Neural crest cell (in vitro differentiated cells): Measurements from ENCODE around the gene ASAP2. TPM values are rescaled to one million over a fixed set of nuclear protein-coding genes. Genes with fewer than 3 reads are reported as not detected.

Experiments
- DNase-seq: peaks from one replicate; pipeline ENCODE4 v3.0.0; 2021; ENCODE audit warnings: low read depth, mixed read lengths, low spot score
- H3K27ac Mint-ChIP-seq: one replicate; pipeline ENCODE4 v1.8.0; 2021; ENCODE audit warnings: mild to moderate bottlenecking, mixed read lengths; ENCODE audit not compliant: unreplicated experiment
- H3K27me3 Mint-ChIP-seq: 2 replicates; pipeline ENCODE4 v1.8.0; 2021; ENCODE audit warnings: low read depth, mild to moderate bottlenecking, mixed read lengths
- H3K36me3 Mint-ChIP-seq: 2 replicates; pipeline ENCODE4 v1.8.0; 2021; ENCODE audit warnings: low read depth, mild to moderate bottlenecking, mixed read lengths
- H3K4me1 Mint-ChIP-seq: 2 replicates; pipeline ENCODE4 v1.8.0; 2021; ENCODE audit warnings: mixed read lengths
- H3K4me3 Mint-ChIP-seq: one replicate; pipeline ENCODE4 v1.8.0; 2021; ENCODE audit warnings: mild to moderate bottlenecking, mixed read lengths
- H3K9me3 Mint-ChIP-seq: 2 replicates; pipeline ENCODE4 v1.8.0; 2021; ENCODE audit warnings: mixed read lengths
- CTCF ChIP-seq: fragments of 200-600 bp; sonication (generic); conservative IDR thresholded peaks from 2 replicates; pipeline ENCODE4 v1.5.0; 2021; ENCODE audit warnings: antibody characterized with exemption, mild to moderate bottlenecking
- total RNA-seq: library from RNA; stranded (reverse); gene quantifications from 2 replicates; pipeline ENCODE4 v1.2.1, GENCODE V29; 2021

The ASAP2 gene
- total RNA-seq, 1 donor from 2014 or later = 48.6 TPM

- Mint-ChIP-seq H3K9me3 (no peaks in the 10 kb centered on the region), H3K27me3 (no peaks in the 10 kb centered on the region), H3K4me1 (peaks cover 24% of the 10 kb centered on the region), H3K36me3 (peaks cover 36% of the 10 kb centered on the region), H3K27ac (no peak overlapping the region), H3K4me3 (no peak overlapping the region)
- no peak for TF ChIP-seq CTCF
- DNase-seq = no peak
These were observed 149.6 kb downstream of the ASAP2 start for GRCh38 chr2:9356261-9356660.

- peaks cover 24% of the 10 kb centered on the region for H3K4me1 Mint-ChIP-seq
- no peak for DNase-seq
- no peak overlapping the region for H3K4me3 Mint-ChIP-seq
- H3K9me3 Mint-ChIP-seq = no peaks in the 10 kb centered on the region
- H3K27ac Mint-ChIP-seq = no peak overlapping the region
- H3K27me3 Mint-ChIP-seq = no peaks in the 10 kb centered on the region
- no peak for TF ChIP-seq CTCF
- peaks cover 28% of the 10 kb centered on the region for H3K36me3 Mint-ChIP-seq
These were observed 152.2 kb downstream of the ASAP2 start for GRCh38 chr2:9358846-9359245.

GRCh38 chr2:9359463-9359862 lies 152.9 kb downstream of the ASAP2 start:
- TF ChIP-seq CTCF = no peak
- Mint-ChIP-seq H3K27ac (no peak overlapping the region), H3K9me3 (no peaks in the 10 kb centered on the region), H3K36me3 (peaks cover 28% of the 10 kb centered on the region), H3K4me1 (peaks cover 24% of the 10 kb centered on the region), H3K4me3 (no peak overlapping the region), H3K27me3 (no peaks in the 10 kb centered on the region)
- DNase-seq = no peak

- no peak for TF ChIP-seq CTCF
- H3K9me3 Mint-ChIP-seq = no peaks in the 10 kb centered on the region
- H3K36me3 Mint-ChIP-seq = peaks cover 30% of the 10 kb centered on the region
- no peaks in the 10 kb centered on the region for H3K27me3 Mint-ChIP-seq
- no peak for DNase-seq
- H3K4me3 Mint-ChIP-seq = no peak overlapping the region
- peaks cover 22% of the 10 kb centered on the region for H3K4me1 Mint-ChIP-seq
- no peak overlapping the region for H3K27ac Mint-ChIP-seq
These were observed 153.5 kb downstream of the ASAP2 start for GRCh38 chr2:9360110-9360509.

GRCh38 chr2:9360701-9361100 lies 154.1 kb downstream of the ASAP2 start:
- Mint-ChIP-seq H3K27me3 (no peaks in the 10 kb centered on the region), H3K9me3 (no peaks in the 10 kb centered on the region), H3K36me3 (peaks cover 33% of the 10 kb centered on the region), H3K27ac (no peak overlapping the region), H3K4me3 (no peak overlapping the region), H3K4me1 (peaks cover 16% of the 10 kb centered on the region)
- DNase-seq = no peak
- TF ChIP-seq CTCF = no peak

GRCh38 chr2:9364373-9364772 lies 157.8 kb downstream of the ASAP2 start:
- no peak for DNase-seq
- Mint-ChIP-seq H3K36me3 (peaks cover 36% of the 10 kb centered on the region), H3K27me3 (peaks cover 13% of the 10 kb centered on the region), H3K27ac (no peak overlapping the region), H3K4me3 (no peak overlapping the region), H3K4me1 (no peaks in the 10 kb centered on the region), H3K9me3 (no peaks in the 10 kb centered on the region)
- TF ChIP-seq CTCF = no peak
